Endodermal cell (in vitro differentiated cells): ENCODE measurements around the gene HOXB1. TPM values are rescaled to one million over a fixed set of nuclear protein-coding genes. Genes with fewer than 3 reads are reported as not detected.

Experiments used
- DNase-seq: peaks from one replicate; pipeline ENCODE4 v3.0.0-alpha.2; 2017
- H3K27ac ChIP-seq: 2 replicates; pipeline ENCODE4 v1.5.1; 2013; ENCODE audit warnings: mild to moderate bottlenecking, low read depth, low read length, moderate library complexity
- H3K27me3 ChIP-seq: 2 replicates; pipeline ENCODE4 v1.6.1; 2013; ENCODE audit warnings: mild to moderate bottlenecking, low read length, moderate library complexity; ENCODE audit not compliant: insufficient read depth, control insufficient read depth, poor library complexity, severe bottlenecking
- H3K36me3 ChIP-seq: 2 replicates; pipeline ENCODE4 v1.7.0; 2013; ENCODE audit warnings: mild to moderate bottlenecking, low read length, moderate library complexity; ENCODE audit not compliant: control insufficient read depth, insufficient read depth
- H3K4me1 ChIP-seq: one replicate; pipeline ENCODE4 v1.7.0; 2013; ENCODE audit warnings: low read length; ENCODE audit not compliant: control insufficient read depth, insufficient read depth
- H3K4me3 ChIP-seq: 2 replicates; pipeline ENCODE4 v1.5.1; 2013; ENCODE audit warnings: mild to moderate bottlenecking, low read length, moderate library complexity
- H3K9ac ChIP-seq: 2 replicates; pipeline ENCODE4 v1.6.1; 2013; ENCODE audit warnings: mild to moderate bottlenecking, low read length, moderate library complexity; ENCODE audit not compliant: poor library complexity, severe bottlenecking; ENCODE audit errors: extremely low read depth
- H3K9me3 ChIP-seq: 2 replicates; pipeline ENCODE4 v1.6.1; 2013; ENCODE audit warnings: mild to moderate bottlenecking, low read length, moderate library complexity; ENCODE audit not compliant: control insufficient read depth
- H3K27ac Mint-ChIP-seq: 2 replicates; pipeline ENCODE4 v1.8.0; 2020; ENCODE audit warnings: mixed read lengths
- H3K27me3 Mint-ChIP-seq: 2 replicates; pipeline ENCODE4 v1.8.0; 2021; ENCODE audit warnings: mild to moderate bottlenecking, mixed read lengths; ENCODE audit not compliant: insufficient read depth
- H3K36me3 Mint-ChIP-seq: 2 replicates; pipeline ENCODE4 v1.8.0; 2020; ENCODE audit warnings: low read depth, mixed read lengths
- H3K4me1 Mint-ChIP-seq: 2 replicates; pipeline ENCODE4 v1.8.0; 2020; ENCODE audit warnings: mixed read lengths
- H3K4me3 Mint-ChIP-seq: 2 replicates; pipeline ENCODE4 v1.8.0; 2020; ENCODE audit warnings: mild to moderate bottlenecking, moderate library complexity, mixed read lengths
- H3K9me3 Mint-ChIP-seq: 2 replicates; pipeline ENCODE4 v1.8.0; 2020; ENCODE audit warnings: mild to moderate bottlenecking, mixed read lengths
- CTCF ChIP-seq: fragments of 200-600 bp; sonication (generic); conservative IDR thresholded peaks from 2 replicates; pipeline ENCODE4 v1.5.0; 2021; ENCODE audit warnings: antibody characterized with exemption, mild to moderate bottlenecking
- WGBS, 2 experiments: methylation state at CpG; one replicate each; pipeline versions ENCODE4 v1.1.5 to v1.1.7; 2013; ENCODE audit warnings: missing lambda C conversion rate in 2 of 2, mixed read lengths in 1 of 2; ENCODE audit not compliant: insufficient coverage in 1 of 2, insufficient read length in 1 of 2; 5-methylcytosine and 5-hydroxymethylcytosine counted together
- total RNA-seq, 2 donors: library from RNA; stranded (reverse); fragmentation: NEBNext Ultra II Directional in 1 of 2; extraction: Animal tissue kit (Norgen Biotek cat#: 25700) in 1 of 2; gene quantifications; 2 replicates in 1 of 2; 3 replicates in 1 of 2; pipeline ENCODE4 v1.2.1, GENCODE V29; 2021

The HOXB1 gene
- total RNA-seq, 2 donors from 2014 or later = not detected

- no peaks in the 10 kb centered on the region for H3K36me3 ChIP-seq
- peak; percentile 68 for DNase-seq
- Mint-ChIP-seq H3K36me3 (no peaks in the 10 kb centered on the region), H3K4me1 (peaks cover 21% of the 10 kb centered on the region), H3K27me3 (peaks cover 93% of the 10 kb centered on the region), H3K4me3 (no peak overlapping the region), H3K27ac (no peak overlapping the region), H3K9me3 (peaks cover 3% of the 10 kb centered on the region)
- peaks cover 5% of the 10 kb centered on the region for H3K9me3 ChIP-seq
- no peak for TF ChIP-seq CTCF
- no peak overlapping the region for H3K9ac ChIP-seq
- peaks cover 3% of the 10 kb centered on the region for H3K4me1 ChIP-seq
- no peak overlapping the region for H3K4me3 ChIP-seq
- peaks cover 71% of the 10 kb centered on the region for H3K27me3 ChIP-seq
- WGBS, 2 experiments = 61 to 74% methylated on average over 5 of the region's 5 CpGs
- H3K27ac ChIP-seq = no peak overlapping the region
Measured at GRCh38 chr17:48486557-48486956, 44.3 kb downstream of the HOXB1 start.

- no peak overlapping the region for H3K4me3 ChIP-seq
- H3K9me3 ChIP-seq = no peaks in the 10 kb centered on the region
- Mint-ChIP-seq H3K4me1 (peaks cover 15% of the 10 kb centered on the region), H3K4me3 (no peak overlapping the region), H3K9me3 (peaks cover 2% of the 10 kb centered on the region), H3K27me3 (peaks cover 85% of the 10 kb centered on the region), H3K27ac (no peak overlapping the region), H3K36me3 (no peaks in the 10 kb centered on the region)
- 80 to 82% methylated on average over 1 to 2 of the region's 2 CpGs for WGBS, 2 experiments
- DNase-seq = no peak
- no peak overlapping the region for H3K27ac ChIP-seq
- H3K27me3 ChIP-seq = peaks cover 62% of the 10 kb centered on the region
- no peak overlapping the region for H3K9ac ChIP-seq
- TF ChIP-seq CTCF = no peak
- H3K36me3 ChIP-seq = no peaks in the 10 kb centered on the region
- peaks cover 3% of the 10 kb centered on the region for H3K4me1 ChIP-seq
Measured at GRCh38 chr17:48484850-48485249, 46.0 kb downstream of the HOXB1 start.

- Histone ChIP-seq H3K27ac (no peak overlapping the region), H3K36me3 (no peaks in the 10 kb centered on the region), H3K9ac (no peak overlapping the region), H3K27me3 (peaks cover 62% of the 10 kb centered on the region), H3K4me3 (no peak overlapping the region), H3K4me1 (no peaks in the 10 kb centered on the region), H3K9me3 (no peaks in the 10 kb centered on the region)
- Mint-ChIP-seq H3K4me3 (no peak overlapping the region), H3K36me3 (no peaks in the 10 kb centered on the region), H3K27me3 (peaks cover 79% of the 10 kb centered on the region), H3K27ac (no peak overlapping the region), H3K9me3 (no peaks in the 10 kb centered on the region), H3K4me1 (peaks cover 11% of the 10 kb centered on the region)
- no peak for TF ChIP-seq CTCF
- no peak for DNase-seq
- WGBS, 2 experiments = 92 to 100% methylated on average over 3 of the region's 3 CpGs
Measured at GRCh38 chr17:48484256-48484655, 46.6 kb downstream of the HOXB1 start.
